GM18502 (cell line): ENCODE measurements around the gene NR2F1-AS1.
"Not testable (repeated sequence)": the region's sequence is repeated elsewhere in the genome, so short reads cannot be mapped to it uniquely, and the experiment has no call there.

Experiments used
- ATAC-seq: cut with Tn5 transposase; IDR thresholded peaks from one replicate; pipeline ENCODE4 v1.9.1; 2021; ENCODE audit warnings: mild to moderate bottlenecking; ENCODE audit not compliant: unreplicated experiment, poor library complexity

NR2F1-AS1 gene

DNA sequence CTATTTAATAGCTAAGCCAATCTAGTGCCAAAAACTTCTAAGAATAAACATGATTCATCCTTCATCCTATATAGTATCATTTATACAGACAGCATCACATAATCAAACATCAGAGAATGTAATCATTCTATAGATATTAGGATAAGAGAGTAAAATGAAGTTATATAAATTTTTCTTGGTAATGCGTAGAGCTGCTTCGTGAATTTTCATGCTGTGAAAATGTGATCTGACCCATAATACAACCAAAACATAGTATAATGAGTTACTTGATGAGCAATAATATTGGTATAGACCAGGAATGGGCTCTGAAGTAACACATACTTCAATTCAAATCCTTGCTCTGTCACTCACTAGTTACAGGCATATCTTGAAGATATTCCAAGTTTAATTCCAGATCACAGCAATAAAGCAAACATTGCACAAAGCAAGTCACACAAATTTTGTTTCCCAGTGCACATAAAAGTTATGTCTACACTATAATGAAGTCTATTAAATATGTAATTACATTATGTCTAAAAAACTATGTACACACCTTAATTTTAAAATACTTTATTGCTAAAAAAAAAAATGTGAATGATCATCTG, 23.9 kb downstream of the NR2F1-AS1 start:
- no peak for ATAC-seq

DNA sequence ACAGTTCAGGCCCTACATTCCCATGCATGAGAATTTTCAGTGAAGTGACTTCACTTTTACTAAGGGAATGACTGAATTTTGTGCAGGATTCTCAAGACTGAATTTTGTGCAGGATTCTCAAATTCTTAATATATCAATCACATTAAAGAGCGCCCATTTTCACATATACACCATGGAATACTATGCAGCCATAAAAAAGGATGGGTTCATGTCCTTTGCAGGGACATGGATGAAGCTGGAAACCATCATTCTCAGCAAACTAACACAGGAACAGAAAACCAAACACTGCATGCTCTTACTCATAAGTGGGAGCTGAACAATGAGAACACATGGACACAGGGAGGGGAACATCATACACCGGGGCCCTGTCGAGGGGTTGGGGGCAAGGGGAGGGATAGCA, 31.4 kb downstream of the NR2F1-AS1 start:
- ATAC-seq = not testable (repeated sequence)

- no peak for ATAC-seq
Observed at GRCh38 chr5:93545872-93546271, 35.1 kb downstream of the NR2F1-AS1 start.

GRCh38 chr5:93532370-93532769, 48.6 kb downstream of the NR2F1-AS1 start:
- no peak for ATAC-seq

DNA sequence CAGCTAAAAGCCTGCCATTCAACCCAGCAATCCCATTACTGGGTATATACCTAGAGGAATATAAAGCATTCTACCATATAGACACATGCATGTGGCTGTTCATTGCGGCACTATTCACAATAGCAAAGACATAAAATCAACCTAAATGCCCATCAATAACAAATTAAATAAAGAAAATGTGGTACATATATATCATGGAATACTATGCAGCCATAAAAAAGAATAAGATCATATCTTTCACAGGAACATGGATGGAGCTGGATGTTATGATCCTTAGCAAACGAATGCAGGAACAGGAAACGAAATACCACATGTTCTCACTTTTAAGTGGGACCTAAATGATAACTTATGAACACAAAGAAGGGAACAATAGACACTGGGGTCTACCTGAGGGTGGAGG, 59.2 kb downstream of the NR2F1-AS1 start:
- not testable (repeated sequence) for ATAC-seq

- no peak for ATAC-seq
Observed at GRCh38 chr5:93519740-93520139, 61.3 kb downstream of the NR2F1-AS1 start.

DNA sequence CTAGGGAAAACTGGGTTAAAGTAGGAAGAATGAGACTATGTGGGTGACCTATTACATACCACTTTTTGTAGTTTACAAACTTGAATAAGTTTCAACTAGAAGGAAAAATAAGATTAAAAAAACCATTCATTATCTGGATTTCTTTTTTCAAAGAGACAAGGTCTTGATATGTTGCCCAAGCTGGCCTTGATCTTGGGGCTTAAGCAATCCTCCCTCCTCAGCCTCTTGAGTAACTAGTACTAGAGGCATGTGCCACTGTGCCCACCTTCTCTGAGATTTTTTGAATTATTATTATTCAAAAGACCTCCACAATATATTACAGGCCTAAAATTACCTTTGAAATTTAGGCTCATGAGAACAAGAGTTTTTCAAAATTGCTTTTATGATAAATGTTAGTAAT, 63.2 kb downstream of the NR2F1-AS1 start:
- no peak for ATAC-seq

DNA sequence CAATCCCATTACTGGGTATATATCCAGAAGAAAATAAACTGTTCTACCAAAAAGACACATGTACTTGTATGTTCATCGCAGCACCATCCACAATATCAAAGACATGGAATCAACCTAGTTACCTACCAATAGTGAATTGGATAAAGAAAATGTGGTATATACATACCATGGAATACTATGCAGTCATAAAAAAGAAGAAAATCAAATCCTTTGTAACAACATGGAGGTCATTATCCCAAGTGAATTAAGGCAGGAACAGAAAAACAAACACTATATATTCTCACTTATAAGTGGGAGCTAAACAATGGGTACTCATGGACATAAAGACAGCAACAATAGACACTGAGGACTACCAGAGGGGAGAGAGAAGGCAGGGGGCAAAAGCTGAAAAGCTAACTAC, 67.7 kb downstream of the NR2F1-AS1 start:
- no peak for ATAC-seq

DNA sequence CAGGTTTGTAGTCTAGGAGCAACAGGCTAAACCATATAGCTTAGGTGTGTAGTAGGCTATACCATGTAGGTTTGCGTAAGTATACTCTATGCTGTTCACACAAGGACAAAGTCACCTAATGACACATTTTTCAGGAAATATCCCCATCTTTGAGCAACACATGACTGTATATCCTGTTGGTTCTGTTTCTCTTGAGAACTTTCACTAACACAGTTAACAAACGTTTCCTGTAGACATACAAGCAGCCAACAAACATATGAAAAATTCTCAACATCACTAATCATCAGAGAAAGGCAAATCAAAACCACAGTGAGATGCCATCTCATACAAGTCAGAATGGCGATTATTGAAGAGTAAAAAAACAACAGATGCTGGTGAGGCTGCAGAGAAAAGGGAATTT, 68.2 kb downstream of the NR2F1-AS1 start:
- no peak for ATAC-seq

GRCh38 chr5:93511445-93511844, 69.6 kb downstream of the NR2F1-AS1 start:
- ATAC-seq = no peak

GRCh38 chr5:93510626-93511380, 70.2 kb downstream of the NR2F1-AS1 start:
- ATAC-seq = no peak

DNA sequence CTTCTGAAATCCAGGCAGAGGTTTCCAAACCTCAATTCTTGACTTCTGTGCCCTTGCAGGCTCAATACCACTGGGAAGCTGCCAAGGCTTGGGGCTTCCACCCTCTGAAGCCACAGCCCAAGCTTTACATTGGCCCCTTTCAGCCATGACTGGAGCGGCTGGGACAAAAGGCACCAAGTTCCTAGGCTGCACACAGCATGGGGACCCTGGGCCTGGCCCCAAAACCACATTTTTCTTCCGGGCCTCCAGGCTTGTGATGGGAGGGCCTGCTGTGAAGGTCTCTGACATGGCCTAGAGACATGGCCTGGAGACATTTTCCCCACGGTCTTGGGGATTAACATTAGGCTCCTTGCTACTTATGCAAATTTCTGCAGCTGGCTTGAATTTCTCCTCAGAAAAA, 75.5 kb downstream of the NR2F1-AS1 start:
- ATAC-seq = not testable (repeated sequence)

GRCh38 chr5:93503598-93504067, 77.4 kb downstream of the NR2F1-AS1 start:
- no peak for ATAC-seq

DNA sequence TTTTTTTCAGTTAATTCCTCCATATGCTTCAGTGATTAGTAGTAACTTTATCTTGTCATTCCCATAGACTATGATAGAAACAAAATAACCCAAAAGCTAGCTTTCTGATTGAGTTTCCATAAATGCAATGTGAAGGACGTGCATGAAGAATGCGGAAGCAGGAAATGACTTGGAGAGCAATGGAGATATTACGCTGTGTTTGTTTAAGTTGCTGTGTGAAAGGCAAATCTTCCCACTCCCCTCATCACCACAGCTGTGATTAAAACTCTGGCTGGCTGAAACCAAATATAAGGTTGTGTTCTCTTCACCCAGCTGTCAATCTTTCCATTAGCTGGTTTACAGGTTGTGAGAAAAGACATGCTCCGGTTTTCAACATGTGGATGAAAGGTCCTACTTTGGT, 83.9 kb downstream of the NR2F1-AS1 start:
- no peak for ATAC-seq

DNA sequence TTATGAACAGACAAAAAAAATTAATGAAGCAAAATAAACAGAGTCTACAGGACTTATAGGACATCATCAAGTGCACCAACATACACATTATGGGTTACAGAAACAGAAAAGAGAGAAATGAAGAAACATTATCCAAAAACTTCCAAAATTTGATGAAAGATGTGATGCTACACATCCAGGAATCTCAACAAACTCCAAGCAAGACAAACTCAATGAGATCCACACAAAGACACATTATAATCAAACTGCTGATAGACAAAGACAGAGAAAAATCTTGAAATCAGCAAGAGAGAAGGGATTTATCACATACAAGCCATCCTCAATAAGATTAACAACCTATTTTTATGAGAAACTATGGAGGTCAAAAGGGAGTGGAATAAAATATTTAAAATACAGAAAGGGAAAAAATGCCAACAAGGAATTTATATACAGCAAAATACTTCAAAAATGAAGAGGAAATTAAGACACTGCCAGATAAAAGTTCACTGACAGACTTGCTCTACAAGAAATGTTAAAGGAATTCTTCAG, 101.0 kb downstream of the NR2F1-AS1 start:
- no peak for ATAC-seq

DNA sequence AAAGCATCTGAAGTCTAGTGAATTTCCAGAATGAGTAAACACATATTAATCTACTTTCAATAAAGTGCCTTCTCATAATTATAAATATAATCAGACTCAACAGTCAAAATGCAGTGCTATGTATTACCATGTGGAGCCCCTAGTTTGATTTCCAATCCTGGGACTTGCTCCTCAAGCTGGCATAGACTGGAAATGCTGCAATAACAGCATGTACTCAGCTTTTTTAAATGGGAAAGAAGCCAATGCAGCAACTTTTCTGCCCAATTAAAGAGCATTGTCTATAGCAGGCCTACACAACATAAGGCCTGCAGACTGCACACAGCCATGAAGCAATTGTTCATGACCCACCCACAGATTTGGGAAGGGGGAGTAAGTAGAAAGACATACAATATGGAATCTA, 103.2 kb downstream of the NR2F1-AS1 start:
- no peak for ATAC-seq

- ATAC-seq = no peak
Observed at GRCh38 chr5:93476251-93476742, 104.7 kb downstream of the NR2F1-AS1 start.

- no peak for ATAC-seq
Observed at GRCh38 chr5:93462916-93463315, 118.1 kb downstream of the NR2F1-AS1 start.

DNA sequence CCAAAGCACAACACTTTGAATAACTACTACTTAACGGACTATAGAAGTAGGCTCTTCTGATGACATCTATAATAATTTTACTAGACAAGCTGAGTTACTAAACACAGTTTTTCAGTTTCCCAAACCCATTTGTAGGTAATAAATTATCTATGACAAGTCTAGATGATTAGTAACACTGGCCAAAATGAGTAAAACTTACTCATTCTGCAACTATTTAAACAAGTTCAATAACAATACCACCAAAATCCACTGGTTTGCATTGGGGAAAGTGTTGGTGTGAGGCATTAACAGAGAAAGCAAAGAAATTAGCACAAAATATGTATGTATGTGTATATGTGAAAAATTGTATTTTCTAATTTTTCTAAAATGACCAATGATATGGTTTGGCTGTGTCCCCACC, 119.3 kb downstream of the NR2F1-AS1 start:
- no peak for ATAC-seq

GRCh38 chr5:93460286-93460685, 120.7 kb downstream of the NR2F1-AS1 start:
- no peak for ATAC-seq

DNA sequence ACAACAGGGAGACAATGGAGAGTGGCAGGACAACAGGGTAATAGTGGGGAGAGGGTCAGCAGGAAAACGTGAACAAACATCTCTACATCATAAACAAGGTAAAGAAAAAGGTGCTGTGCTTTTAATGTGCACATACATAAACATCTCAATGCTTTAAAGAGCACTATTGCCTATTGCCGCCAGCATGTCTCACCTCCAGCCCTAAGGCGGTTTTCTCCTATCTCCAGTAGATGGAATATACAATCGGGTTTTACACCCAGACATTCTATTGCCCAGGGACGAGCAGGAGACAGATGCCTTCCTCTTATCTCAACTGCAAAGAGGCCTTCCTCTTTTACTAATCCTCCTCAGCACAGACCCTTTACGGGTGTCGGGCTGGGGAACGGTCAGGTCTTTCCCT, 124.2 kb downstream of the NR2F1-AS1 start:
- ATAC-seq = not testable (repeated sequence)

- no peak for ATAC-seq
Observed at GRCh38 chr5:93454896-93455295, 126.1 kb downstream of the NR2F1-AS1 start.
